Ascending aorta (tissue), 2 donors: Measurements from ENCODE around the gene UBE2M. TPM values are rescaled to one million over a fixed set of nuclear protein-coding genes. Genes with fewer than 3 reads are reported as not detected.
A peak's percentile ranks its signal among the peaks of the same experiment; 100 is the strongest.

Experiments
- DNase-seq, 2 donors: peaks; one replicate each; pipeline ENCODE4 v3.0.0-alpha.2; 2019; ENCODE audit warnings: low spot score in 2 of 2
- H3K27ac ChIP-seq, 2 donors: fragments of 200-600 bp; sonication (generic); one replicate each; pipeline ENCODE4 v1.5.1; 2016 to 2017; ENCODE audit warnings: mild to moderate bottlenecking in 1 of 2
- H3K27me3 ChIP-seq: fragments of 200-600 bp; sonication (generic); one replicate; pipeline ENCODE4 v1.5.1; 2017
- H3K36me3 ChIP-seq, 2 donors: fragments of 200-600 bp; sonication (generic); one replicate each; pipeline ENCODE4 v1.5.1; 2016
- H3K4me1 ChIP-seq, 2 donors: fragments of 200-600 bp; sonication (generic); one replicate each; pipeline ENCODE4 v1.5.1; 2016 to 2017; ENCODE audit warnings: mild to moderate bottlenecking in 1 of 2
- H3K4me3 ChIP-seq, 2 donors: fragments of 200-600 bp; sonication (generic); one replicate each; pipeline ENCODE4 v1.5.1; 2016 to 2017; ENCODE audit warnings: mild to moderate bottlenecking in 1 of 2
- H3K9me3 ChIP-seq, 2 donors: fragments of 200-600 bp; sonication (generic); one replicate each; pipeline ENCODE4 v1.5.1; 2016
- CTCF ChIP-seq, 3 experiments: fragments of 200-600 bp in 2 of 3; fragments of 450-650 bp in 1 of 3; sonication (generic) in 2 of 3; IDR thresholded peaks; one replicate each; pipeline ENCODE4 v1.5.1; 2016 to 2019; ENCODE audit warnings: antibody characterized with exemption in 3 of 3, mild to moderate bottlenecking in 1 of 3, moderate library complexity in 1 of 3
- intact Hi-C: fragments of 100-400 bp; cut with DNase I; formaldehyde crosslinking; loops from one replicate; pipeline ENCODE4 v1.15.1; 2023
- total RNA-seq: library from RNA; depleted of rRNA; stranded (reverse); fragments of >200 nt; gene quantifications from one replicate; pipeline ENCODE4 v1.1.0, GENCODE V29; 2016

The UBE2M gene
- total RNA-seq, 1 donor from 2014 or later: 14.8 TPM

GRCh38 chr19:58554494-58555368 lies 3.7 kb downstream of the UBE2M start, which contains the start of gene CHMP2A:
TSS of gene CHMP2A (minus strand) at chr19:58555105. CDS start at chr19:58554212, 893 bp downstream.
- Histone ChIP-seq H3K9me3 (no peaks in the 10 kb centered on the region), H3K4me1 (peaks cover 20 to 34% of the 10 kb centered on the region in 2 donors), H3K4me3 (peak within 1 kb of the TSS; percentile 72 to 80), H3K27me3 (no peaks in the 10 kb centered on the region), H3K27ac (peak within 1 kb of the TSS; percentile 92 to 99), H3K36me3 (peaks cover 44 to 53% of the 10 kb centered on the region in 2 donors)
- DNase-seq: peak; percentile 92 to 99
- intact Hi-C loops: loop anchor here (1.0 to 2.0 kb wide), 3 partner anchors 10 to 114 kb away; partner anchors contain the start of genes TRIM28, ZBTB45 and ZNF132
- no peak for TF ChIP-seq CTCF (IDR thresholded peaks at IDR 0.05)

GRCh38 chr19:58553799-58554493 lies 4.5 kb downstream of the UBE2M start:
- Histone ChIP-seq H3K4me1 (peaks cover 19 to 32% of the 10 kb centered on the region in 2 donors), H3K36me3 (peaks cover 52 to 61% of the 10 kb centered on the region in 2 donors), H3K4me3 (peak overlapping the region; percentile 72 to 80), H3K27ac (peak overlapping the region; percentile 92 to 99), H3K27me3 (no peaks in the 10 kb centered on the region), H3K9me3 (no peaks in the 10 kb centered on the region)
- intact Hi-C loops: loop anchor here (1.0 to 2.0 kb wide), 2 partner anchors 10 to 35 kb away; partner anchors contain the start of genes TRIM28 and ZBTB45
- peak in 1 of 2 donors; percentile 62 for DNase-seq
- TF ChIP-seq CTCF (IDR thresholded peaks at IDR 0.05): no peak

GRCh38 chr19:58552655-58553054 lies 5.8 kb downstream of the UBE2M start:
- no peak for DNase-seq
- TF ChIP-seq CTCF (IDR thresholded peaks at IDR 0.05): no peak
- H3K4me1 ChIP-seq: peaks cover 19 to 32% of the 10 kb centered on the region in 2 donors
- peaks cover 64 to 73% of the 10 kb centered on the region in 2 donors for H3K36me3 ChIP-seq
- no peak overlapping the region for H3K4me3 ChIP-seq
- H3K27ac ChIP-seq: no peak overlapping the region
- H3K9me3 ChIP-seq: no peaks in the 10 kb centered on the region
- intact Hi-C loops: no loop called here
- H3K27me3 ChIP-seq: no peaks in the 10 kb centered on the region

- no peak for TF ChIP-seq CTCF (IDR thresholded peaks at IDR 0.05)
- intact Hi-C loops: no loop called here
- Histone ChIP-seq H3K9me3 (no peaks in the 10 kb centered on the region), H3K4me1 (peaks cover 12 to 30% of the 10 kb centered on the region in 2 donors), H3K36me3 (peaks cover 69 to 80% of the 10 kb centered on the region in 2 donors), H3K27me3 (no peaks in the 10 kb centered on the region), H3K27ac (no peak overlapping the region), H3K4me3 (no peak overlapping the region)
- DNase-seq: peak in 1 of 2 donors; percentile 57
These were observed 6.6 kb downstream of the UBE2M start for GRCh38 chr19:58551577-58552471.

GRCh38 chr19:58551123-58551497 lies 7.3 kb downstream of the UBE2M start:
- peaks cover 15 to 30% of the 10 kb centered on the region in 2 donors for H3K4me1 ChIP-seq
- TF ChIP-seq CTCF (IDR thresholded peaks at IDR 0.05): no peak
- intact Hi-C loops: no loop called here
- no peaks in the 10 kb centered on the region for H3K27me3 ChIP-seq
- DNase-seq: no peak
- peaks cover 62 to 73% of the 10 kb centered on the region in 2 donors for H3K36me3 ChIP-seq
- no peak overlapping the region for H3K27ac ChIP-seq
- no peak overlapping the region for H3K4me3 ChIP-seq
- H3K9me3 ChIP-seq: no peaks in the 10 kb centered on the region
